EL (cell line): Measurements from ENCODE around the gene CEP128.

Source experiments
- DNase-seq: peaks from one replicate; pipeline ENCODE4 v3.0.0-alpha.2; 2016

CEP128 gene

DNA sequence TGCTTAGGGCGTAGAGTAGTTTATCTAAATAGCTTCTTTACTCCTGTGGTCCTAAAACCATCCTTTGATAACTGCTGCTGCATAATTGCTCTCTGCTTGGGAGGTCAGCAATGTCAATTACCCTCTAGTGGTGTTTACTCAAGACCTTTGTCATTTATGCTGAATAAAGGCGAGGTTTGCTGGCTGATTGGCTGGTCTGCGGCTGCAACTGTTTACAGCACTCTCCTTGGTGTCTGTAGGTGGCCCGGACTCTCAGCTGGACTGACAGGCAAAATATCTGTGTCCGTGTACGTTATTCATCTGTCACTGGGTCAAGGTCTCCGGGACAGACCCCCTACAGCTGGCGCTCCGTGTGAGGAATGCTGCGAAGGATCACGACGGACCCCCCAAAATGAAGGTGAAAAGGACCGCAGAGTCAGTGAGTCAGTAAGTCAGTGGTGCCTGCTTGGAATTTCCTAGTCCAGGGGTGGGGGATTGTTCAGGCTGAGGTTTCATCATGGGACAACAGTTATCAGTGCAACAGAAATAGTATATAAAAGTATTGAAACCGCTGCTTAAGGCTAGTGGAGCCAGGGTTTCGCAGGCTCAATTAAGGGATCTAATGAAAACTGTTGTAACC is 476.9 kb downstream of the CEP128 start:
- DNase-seq, result no peak

DNA sequence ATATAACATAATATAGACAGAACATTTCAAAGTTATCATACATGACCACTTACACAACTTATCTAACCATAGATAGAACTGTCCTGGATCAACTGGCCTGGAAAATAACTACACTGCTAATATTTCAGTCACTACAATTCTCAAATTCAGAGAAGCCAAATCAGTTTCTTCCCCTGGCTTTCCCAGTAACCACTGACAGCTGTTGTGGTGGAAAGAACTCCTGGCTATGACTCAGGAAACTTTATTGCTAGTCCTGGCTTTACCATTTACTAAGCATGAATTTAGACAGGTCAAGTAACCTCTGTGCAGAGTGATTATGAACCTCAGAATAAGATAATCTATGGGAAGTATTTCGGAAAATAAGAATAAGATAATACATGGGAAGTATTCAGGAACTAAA is 485.3 kb downstream of the CEP128 start:
- peak; percentile 39 for DNase-seq

DNA sequence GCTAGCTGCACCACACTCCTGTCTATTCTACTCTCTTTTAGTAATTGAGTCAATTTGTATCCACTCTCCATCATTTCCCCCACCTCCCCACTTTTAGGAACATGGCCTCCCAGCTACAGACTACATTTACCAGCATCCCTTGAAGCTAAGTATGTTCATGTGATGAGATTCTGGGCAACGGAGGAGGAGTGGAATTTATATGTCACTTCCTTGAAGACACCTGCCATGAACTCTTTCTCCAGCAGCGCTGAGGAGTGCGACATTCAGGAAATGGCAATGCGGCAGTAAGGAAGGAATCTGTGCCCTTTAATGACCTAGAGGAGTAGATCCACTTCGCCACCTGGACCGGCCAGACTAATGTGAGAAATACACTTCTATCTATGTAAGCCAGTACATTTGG is 486.5 kb downstream of the CEP128 start:
- DNase-seq, result no peak

DNA sequence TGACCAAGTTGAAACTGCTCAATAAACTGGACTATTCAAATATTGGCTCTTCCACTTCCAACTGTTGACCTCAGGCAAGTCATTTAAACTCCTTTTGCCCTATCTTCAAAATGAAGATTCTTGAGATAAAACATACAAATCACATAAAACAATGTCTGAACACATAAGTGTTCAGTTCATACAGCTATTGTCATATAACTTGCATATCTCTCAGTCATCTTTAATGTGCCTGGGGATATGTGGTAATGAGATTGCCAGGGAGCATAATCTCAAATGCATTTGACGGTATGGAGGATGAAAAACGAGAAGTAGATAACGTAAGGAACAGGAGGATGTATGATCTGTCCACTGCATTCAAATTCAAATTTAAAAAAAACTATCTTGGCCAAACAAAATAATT is 493.3 kb downstream of the CEP128 start:
- no peak for DNase-seq

DNA sequence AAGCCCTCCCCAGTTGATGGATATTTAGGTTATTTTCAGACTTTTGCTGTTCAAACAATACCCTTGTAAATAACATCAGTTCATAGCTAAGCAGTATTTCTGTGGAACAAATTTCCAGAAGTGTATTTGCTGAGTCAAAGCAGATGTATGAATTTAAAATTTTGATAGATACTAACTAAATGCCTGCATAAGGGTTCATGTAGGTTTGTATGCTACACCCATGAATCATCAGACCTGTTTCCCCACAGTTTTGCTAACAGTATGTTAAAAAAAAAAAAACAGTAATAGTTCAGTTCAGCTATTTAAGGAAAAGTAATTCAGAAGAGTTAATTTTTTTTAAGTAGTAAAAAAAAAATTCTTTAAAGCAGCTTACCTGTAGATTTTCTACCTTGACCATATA is 494.1 kb downstream of the CEP128 start:
- peak; percentile 11 for DNase-seq
